ENCODE measurements around the gene KIAA1958.

DNA sequence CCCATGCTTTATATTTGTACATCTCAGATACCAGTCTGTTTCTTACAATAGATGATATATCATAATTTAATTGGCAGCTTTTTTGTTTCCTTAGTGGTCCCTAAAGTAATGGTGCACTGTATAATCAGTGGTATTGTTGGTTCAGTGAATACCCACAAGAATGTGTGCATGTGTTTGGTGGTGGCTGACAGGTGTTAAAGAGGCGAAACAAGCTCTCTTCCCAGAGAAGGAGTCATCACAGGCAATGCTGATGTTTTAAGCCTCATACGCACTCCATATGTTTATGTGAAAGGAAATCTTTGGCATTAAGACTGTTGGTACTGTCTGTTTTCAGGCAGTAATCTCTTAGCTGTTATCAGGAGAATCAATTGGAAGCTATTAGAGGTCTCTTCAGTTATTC, 49.2 kb upstream of the KIAA1958 start:
- TF ChIP-seq, protein P1, sequence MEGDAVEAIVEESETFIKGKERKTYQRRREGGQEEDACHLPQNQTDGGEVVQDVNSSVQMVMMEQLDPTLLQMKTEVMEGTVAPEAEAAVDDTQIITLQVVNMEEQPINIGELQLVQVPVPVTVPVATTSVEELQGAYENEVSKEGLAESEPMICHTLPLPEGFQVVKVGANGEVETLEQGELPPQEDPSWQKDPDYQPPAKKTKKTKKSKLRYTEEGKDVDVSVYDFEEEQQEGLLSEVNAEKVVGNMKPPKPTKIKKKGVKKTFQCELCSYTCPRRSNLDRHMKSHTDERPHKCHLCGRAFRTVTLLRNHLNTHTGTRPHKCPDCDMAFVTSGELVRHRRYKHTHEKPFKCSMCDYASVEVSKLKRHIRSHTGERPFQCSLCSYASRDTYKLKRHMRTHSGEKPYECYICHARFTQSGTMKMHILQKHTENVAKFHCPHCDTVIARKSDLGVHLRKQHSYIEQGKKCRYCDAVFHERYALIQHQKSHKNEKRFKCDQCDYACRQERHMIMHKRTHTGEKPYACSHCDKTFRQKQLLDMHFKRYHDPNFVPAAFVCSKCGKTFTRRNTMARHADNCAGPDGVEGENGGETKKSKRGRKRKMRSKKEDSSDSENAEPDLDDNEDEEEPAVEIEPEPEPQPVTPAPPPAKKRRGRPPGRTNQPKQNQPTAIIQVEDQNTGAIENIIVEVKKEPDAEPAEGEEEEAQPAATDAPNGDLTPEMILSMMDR (IDR thresholded peaks at IDR 0.05 in 2 of 3, conservative IDR thresholded peaks at IDR 0.05 in 1 of 3; ENCODE audit: borderline replicate concordance in 1 of 3, insufficient read depth in 1 of 3, low read depth in 2 of 3, low read length in 2 of 3): no peak
- TF ChIP-seq POLR2A (IDR thresholded peaks at IDR 0.05; ENCODE audit: borderline replicate concordance, extremely low read depth, insufficient read depth, insufficient read length) (no peak), RAD21 (IDR thresholded peaks at IDR 0.05; ENCODE audit: low read depth) (no peak), ELF1 (IDR thresholded peaks at IDR 0.05; ENCODE audit: borderline replicate concordance, low read depth) (no peak), YY1 (IDR thresholded peaks at IDR 0.05; ENCODE audit: extremely low read depth, insufficient replicate concordance, low read depth, low read length) (no peak), ZFX (IDR thresholded peaks at IDR 0.05) (no peak), POLR2AphosphoS5 (IDR thresholded peaks at IDR 0.05; ENCODE audit: low read depth, low read length) (no peak), ZNF274 (IDR thresholded peaks at IDR 0.05; ENCODE audit: low read depth, low read length) (no peak)

Measured in HCT116 (cell line).